Astrocyte (in vitro differentiated cells and primary cell): ENCODE results near the gene TNFRSF25. TPM values are rescaled to one million over a fixed set of nuclear protein-coding genes. Genes with fewer than 3 reads are reported as not detected.
"Not testable (repeated sequence)": the region's sequence is repeated elsewhere in the genome, so short reads cannot be mapped to it uniquely, and the experiment has no call there.

Experiments
- DNase-seq: peaks from one replicate; pipeline ENCODE4 v3.0.0-alpha.2; 2010; ENCODE audit warnings: low read depth
- FAIRE-seq: peaks from 2 replicates; lab custom pipeline; 2011; peaks lifted over from hg19 to GRCh38; lab: Jason Lieb, UNC
- H2AFZ ChIP-seq: 2 replicates; pipeline ENCODE4 v1.6.0; 2012; ENCODE audit warnings: low read depth, low read length, inconsistent platforms
- H3K27ac ChIP-seq: 2 replicates; pipeline ENCODE4 v1.5.1; 2011; ENCODE audit warnings: low read depth, low read length, inconsistent platforms
- H3K27me3 ChIP-seq: 2 replicates; pipeline ENCODE4 v1.6.0; 2011; ENCODE audit warnings: low read length, inconsistent platforms; ENCODE audit not compliant: insufficient read depth
- H3K36me3 ChIP-seq: 2 replicates; pipeline ENCODE4 v1.5.1; 2011; ENCODE audit warnings: low read length, inconsistent platforms; ENCODE audit not compliant: insufficient read depth
- H3K4me1 ChIP-seq: 2 replicates; pipeline ENCODE4 v1.5.1; 2011; ENCODE audit warnings: low read length, inconsistent platforms; ENCODE audit not compliant: insufficient read depth
- H3K4me2 ChIP-seq: 2 replicates; pipeline ENCODE4 v1.6.0; 2012; ENCODE audit warnings: low read length, inconsistent platforms
- H3K4me3 ChIP-seq: 2 replicates; pipeline ENCODE4 v1.5.1; 2011; ENCODE audit warnings: low read depth, mild to moderate bottlenecking, low read length, inconsistent platforms; ENCODE audit not compliant: insufficient read depth
- H3K79me2 ChIP-seq: 2 replicates; pipeline ENCODE4 v1.6.0; 2012; ENCODE audit warnings: mild to moderate bottlenecking, low read length, inconsistent platforms; ENCODE audit not compliant: insufficient read depth
- H3K9ac ChIP-seq: 2 replicates; pipeline ENCODE4 v1.6.0; 2012; ENCODE audit warnings: mild to moderate bottlenecking, low read length, inconsistent platforms
- H3K9me3 ChIP-seq: 2 replicates; pipeline ENCODE4 v1.5.1; 2012; ENCODE audit warnings: low read depth, mild to moderate bottlenecking, low read length, inconsistent platforms; ENCODE audit not compliant: insufficient read depth
- H4K20me1 ChIP-seq: 2 replicates; pipeline ENCODE4 v1.6.0; 2012; ENCODE audit warnings: low read length, inconsistent platforms; ENCODE audit not compliant: insufficient read depth
- H3K27ac Mint-ChIP-seq: one replicate; pipeline ENCODE4 v1.8.0; 2021; ENCODE audit warnings: mild to moderate bottlenecking, mixed read lengths; ENCODE audit not compliant: unreplicated experiment
- H3K27me3 Mint-ChIP-seq: one replicate; pipeline ENCODE4 v1.8.0; 2021; ENCODE audit warnings: low read depth, mixed read lengths; ENCODE audit not compliant: unreplicated experiment
- H3K36me3 Mint-ChIP-seq: one replicate; pipeline ENCODE4 v1.8.0; 2021; ENCODE audit warnings: low read depth, mixed read lengths; ENCODE audit not compliant: unreplicated experiment
- H3K4me1 Mint-ChIP-seq: one replicate; pipeline ENCODE4 v1.8.0; 2021; ENCODE audit warnings: low read depth, mixed read lengths; ENCODE audit not compliant: unreplicated experiment
- H3K4me3 Mint-ChIP-seq: one replicate; pipeline ENCODE4 v1.8.0; 2021; ENCODE audit warnings: mild to moderate bottlenecking, moderate library complexity, mixed read lengths; ENCODE audit not compliant: unreplicated experiment
- H3K9me3 Mint-ChIP-seq: one replicate; pipeline ENCODE4 v1.8.0; 2021; ENCODE audit warnings: mild to moderate bottlenecking, mixed read lengths; ENCODE audit not compliant: unreplicated experiment
- EZH2 ChIP-seq: IDR thresholded peaks from 2 replicates; pipeline ENCODE4 v1.6.1; 2012; ENCODE audit warnings: mild to moderate bottlenecking, low read length, inconsistent platforms; ENCODE audit not compliant: insufficient read depth
- total RNA-seq: library from RNA; stranded (reverse); gene quantifications from 2 replicates; pipeline ENCODE4 v1.2.1, GENCODE V29; 2021
- TF ChIP-seq, protein P1 (sequence below): IDR thresholded peaks from 2 replicates; pipeline ENCODE4 v1.5.1; 2011; ENCODE audit warnings: low read depth, mild to moderate bottlenecking, inconsistent platforms, low read length, moderate library complexity; ENCODE audit not compliant: insufficient read depth

TNFRSF25 gene
- total RNA-seq, 1 donor from 2014 or later = 18.8 TPM

- Histone ChIP-seq H3K4me2 (peak overlapping the region; percentile 52), H2AFZ (no peak overlapping the region), H3K79me2 (no peaks in the 10 kb centered on the region), H3K9ac (no peak overlapping the region), H3K4me3 (no peak overlapping the region), H3K4me1 (peaks cover 3% of the 10 kb centered on the region), H3K27me3 (peaks cover 10% of the 10 kb centered on the region), H4K20me1 (peaks cover 3% of the 10 kb centered on the region), H3K9me3 (no peaks in the 10 kb centered on the region), H3K36me3 (no peaks in the 10 kb centered on the region), H3K27ac (no peak overlapping the region)
- Mint-ChIP-seq H3K27ac (no peak overlapping the region), H3K27me3 (peaks cover 57% of the 10 kb centered on the region), H3K9me3 (no peaks in the 10 kb centered on the region), H3K4me1 (no peaks in the 10 kb centered on the region), H3K4me3 (no peak overlapping the region), H3K36me3 (peaks cover 4% of the 10 kb centered on the region)
- no peak for TF ChIP-seq EZH2
- TF ChIP-seq, protein P1, sequence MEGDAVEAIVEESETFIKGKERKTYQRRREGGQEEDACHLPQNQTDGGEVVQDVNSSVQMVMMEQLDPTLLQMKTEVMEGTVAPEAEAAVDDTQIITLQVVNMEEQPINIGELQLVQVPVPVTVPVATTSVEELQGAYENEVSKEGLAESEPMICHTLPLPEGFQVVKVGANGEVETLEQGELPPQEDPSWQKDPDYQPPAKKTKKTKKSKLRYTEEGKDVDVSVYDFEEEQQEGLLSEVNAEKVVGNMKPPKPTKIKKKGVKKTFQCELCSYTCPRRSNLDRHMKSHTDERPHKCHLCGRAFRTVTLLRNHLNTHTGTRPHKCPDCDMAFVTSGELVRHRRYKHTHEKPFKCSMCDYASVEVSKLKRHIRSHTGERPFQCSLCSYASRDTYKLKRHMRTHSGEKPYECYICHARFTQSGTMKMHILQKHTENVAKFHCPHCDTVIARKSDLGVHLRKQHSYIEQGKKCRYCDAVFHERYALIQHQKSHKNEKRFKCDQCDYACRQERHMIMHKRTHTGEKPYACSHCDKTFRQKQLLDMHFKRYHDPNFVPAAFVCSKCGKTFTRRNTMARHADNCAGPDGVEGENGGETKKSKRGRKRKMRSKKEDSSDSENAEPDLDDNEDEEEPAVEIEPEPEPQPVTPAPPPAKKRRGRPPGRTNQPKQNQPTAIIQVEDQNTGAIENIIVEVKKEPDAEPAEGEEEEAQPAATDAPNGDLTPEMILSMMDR = no peak
- FAIRE-seq (no peak), DNase-seq (peak; percentile 14)
These were observed 25.5 kb downstream of the TNFRSF25 start for GRCh38 chr1:6440198-6441126.

DNA sequence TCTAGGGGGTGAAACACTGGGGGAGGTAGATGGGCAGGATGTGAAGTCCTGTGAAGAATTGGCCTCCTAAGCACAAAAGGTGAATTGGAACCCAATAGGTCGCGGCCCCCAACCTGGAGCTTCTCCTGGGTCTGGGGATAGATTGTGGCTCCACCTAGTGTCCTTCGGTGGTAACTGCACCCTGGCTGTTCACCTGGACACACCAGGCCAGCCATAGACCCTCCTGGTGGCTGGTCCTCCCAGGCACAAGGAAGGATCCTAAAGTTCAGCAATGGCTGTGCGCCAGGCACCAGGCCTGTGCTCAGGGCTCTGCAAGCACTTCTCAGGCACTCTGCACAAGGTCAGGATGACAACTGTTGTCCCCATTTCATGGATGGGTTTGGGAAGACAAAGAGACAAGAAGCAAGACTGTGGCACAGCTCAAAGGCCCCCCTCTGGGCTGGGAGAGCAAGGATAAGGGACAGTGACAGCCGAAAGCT, 27.9 kb downstream of the TNFRSF25 start:
- peaks cover 62% of the 10 kb centered on the region for H3K27me3 Mint-ChIP-seq
- H3K27ac ChIP-seq = no peak overlapping the region
- TF ChIP-seq, protein P1 = peak; percentile 75
- no peak for TF ChIP-seq EZH2
- DNase-seq (peak; percentile 20), FAIRE-seq (no peak)
- H3K79me2 ChIP-seq = no peaks in the 10 kb centered on the region
- H3K9me3 ChIP-seq = no peaks in the 10 kb centered on the region
- H3K9ac ChIP-seq = no peak overlapping the region
- no peaks in the 10 kb centered on the region for H3K4me1 Mint-ChIP-seq
- H3K27me3 ChIP-seq = peaks cover 10% of the 10 kb centered on the region
- H3K27ac Mint-ChIP-seq = peak overlapping the region; percentile 72
- no peaks in the 10 kb centered on the region for H3K9me3 Mint-ChIP-seq
- no peaks in the 10 kb centered on the region for H3K36me3 Mint-ChIP-seq
- no peak overlapping the region for H3K4me3 Mint-ChIP-seq
- H2AFZ ChIP-seq = no peak overlapping the region
- peaks cover 3% of the 10 kb centered on the region for H4K20me1 ChIP-seq
- no peak overlapping the region for H3K4me3 ChIP-seq
- H3K4me2 ChIP-seq = no peak overlapping the region
- no peaks in the 10 kb centered on the region for H3K36me3 ChIP-seq
- H3K4me1 ChIP-seq = peaks cover 3% of the 10 kb centered on the region

DNA sequence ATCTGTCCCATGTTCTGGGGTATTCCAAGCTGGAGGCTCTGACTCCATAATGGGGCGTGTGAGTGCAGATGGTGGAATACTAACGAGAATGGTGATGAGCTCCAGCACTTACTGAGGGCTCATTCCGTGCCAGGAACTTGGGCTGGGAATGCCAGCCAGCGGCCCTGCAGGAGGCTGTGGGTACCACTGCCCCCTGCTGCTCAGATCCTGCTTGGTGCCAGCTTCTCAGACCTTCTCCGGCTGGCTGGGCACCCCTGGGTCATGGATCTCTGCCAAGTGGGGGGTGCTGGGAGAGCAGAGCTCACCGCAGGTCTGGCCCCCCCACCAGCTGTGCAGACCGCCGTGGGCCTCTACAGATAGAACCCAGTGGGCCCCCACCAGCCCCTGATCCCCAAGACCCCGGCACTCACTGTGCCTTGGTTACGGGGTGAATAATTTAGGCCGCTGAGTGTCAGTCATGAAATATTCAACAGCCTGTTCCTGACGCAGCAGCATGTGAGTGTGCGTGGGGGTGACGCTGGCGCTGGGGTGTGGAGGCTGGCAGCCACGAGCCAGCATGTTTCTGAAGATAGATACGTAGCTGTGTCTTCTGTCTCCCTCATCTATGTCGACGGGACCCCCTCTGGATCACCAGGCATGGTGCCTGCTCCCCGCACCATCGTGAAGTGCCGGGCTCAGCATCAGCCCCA, 28.8 kb downstream of the TNFRSF25 start:
- peaks cover 64% of the 10 kb centered on the region for H3K27me3 Mint-ChIP-seq
- H3K4me1 ChIP-seq, H3K79me2 ChIP-seq, H3K4me3 ChIP-seq, H3K4me3 Mint-ChIP-seq, H3K4me1 Mint-ChIP-seq, H2AFZ ChIP-seq, H3K27me3 ChIP-seq, H4K20me1 ChIP-seq, H3K36me3 Mint-ChIP-seq, H3K9me3 ChIP-seq, H3K27ac Mint-ChIP-seq, H3K9me3 Mint-ChIP-seq, H3K27ac ChIP-seq, FAIRE-seq, H3K9ac ChIP-seq, H3K36me3 ChIP-seq: not testable (repeated sequence)
- DNase-seq = peak; percentile 33
- peak overlapping the region; percentile 33 for H3K4me2 ChIP-seq

DNA sequence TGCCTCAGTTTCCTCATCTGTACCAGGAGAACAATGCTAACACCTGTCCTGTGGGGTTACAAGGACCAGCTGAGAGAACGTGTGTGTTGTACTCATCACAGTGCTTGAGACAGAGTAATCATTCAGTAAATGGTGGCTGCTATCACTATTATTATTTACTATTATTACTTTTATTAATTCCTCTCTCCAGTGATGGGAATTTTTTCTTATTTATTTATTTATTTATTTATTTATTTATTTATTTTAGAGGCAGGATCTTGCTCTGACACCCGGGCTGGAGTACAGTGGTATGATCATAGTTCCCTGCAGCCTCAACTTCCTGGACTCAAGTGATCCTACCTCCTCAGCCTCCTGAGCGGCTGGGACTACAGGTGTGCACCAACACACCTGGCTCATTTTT, 29.7 kb downstream of the TNFRSF25 start:
- peaks cover 60% of the 10 kb centered on the region for H3K27me3 Mint-ChIP-seq
- H3K4me2 ChIP-seq, H3K36me3 Mint-ChIP-seq, H2AFZ ChIP-seq, H3K27ac Mint-ChIP-seq, H3K9ac ChIP-seq, FAIRE-seq, H3K4me3 Mint-ChIP-seq, H3K36me3 ChIP-seq, H3K4me1 ChIP-seq, DNase-seq, H4K20me1 ChIP-seq, H3K4me3 ChIP-seq, H3K9me3 ChIP-seq, H3K79me2 ChIP-seq, H3K27ac ChIP-seq, H3K9me3 Mint-ChIP-seq, H3K27me3 ChIP-seq, H3K4me1 Mint-ChIP-seq: not testable (repeated sequence)
